ENCODE data around the gene PAMR1. TPM values are rescaled to one million over a fixed set of nuclear protein-coding genes. Genes with fewer than 3 reads are reported as not detected.

The PAMR1 gene
- polyA plus RNA-seq, 1 donor, result 4.3 TPM

DNA sequence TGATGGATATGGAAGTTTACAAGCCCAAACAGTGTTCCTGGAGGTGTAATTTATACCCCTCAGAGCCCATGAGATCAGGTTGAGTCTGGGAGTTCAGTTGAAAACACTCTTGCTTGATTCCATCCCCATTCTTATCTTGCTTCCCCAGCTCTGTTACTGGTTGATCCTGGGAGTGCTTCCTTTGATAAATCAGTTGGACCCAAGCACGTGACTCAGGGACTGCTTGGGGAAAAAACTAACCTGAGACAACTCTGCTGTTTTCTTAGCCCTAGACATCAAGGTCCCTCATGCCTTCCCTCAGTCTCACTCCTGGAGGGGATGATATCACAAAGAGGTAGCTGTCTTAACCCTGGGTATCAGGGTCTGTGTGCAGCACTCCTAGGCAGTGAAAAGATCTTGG lies 71.1 kb downstream of the PAMR1 start:
- DNase-seq, result no peak

DNA sequence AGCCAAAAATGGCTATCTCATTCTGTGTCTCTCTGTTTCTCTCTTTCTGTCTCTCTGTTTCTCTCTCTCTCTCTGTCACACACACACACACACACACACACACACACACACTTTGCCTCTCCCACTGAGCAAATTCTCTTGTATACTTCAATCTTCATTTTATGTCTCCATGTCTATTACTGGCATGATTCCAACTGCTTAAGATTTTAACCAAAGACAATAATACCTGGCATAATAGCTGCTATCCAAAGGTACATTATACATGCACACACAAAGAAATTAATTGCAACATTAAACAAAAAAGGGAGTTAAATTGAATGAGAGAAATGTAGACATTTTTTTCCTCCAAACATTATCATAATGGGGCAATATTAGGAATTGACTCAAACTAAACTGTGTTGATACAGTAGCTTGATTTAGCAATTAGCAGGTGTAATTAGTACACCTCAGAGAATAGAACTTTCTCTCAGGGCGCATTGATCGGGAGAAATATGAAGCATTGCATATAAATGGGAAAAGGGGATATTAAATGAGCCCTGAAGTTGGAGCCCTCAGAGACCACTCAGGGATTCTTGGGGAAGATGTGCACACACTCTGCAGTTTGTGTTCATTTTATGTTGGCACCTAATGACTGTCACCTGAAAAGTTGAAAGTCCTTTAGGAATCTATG lies 88.7 kb downstream of the PAMR1 start:
- DNase-seq, result no peak

DNA sequence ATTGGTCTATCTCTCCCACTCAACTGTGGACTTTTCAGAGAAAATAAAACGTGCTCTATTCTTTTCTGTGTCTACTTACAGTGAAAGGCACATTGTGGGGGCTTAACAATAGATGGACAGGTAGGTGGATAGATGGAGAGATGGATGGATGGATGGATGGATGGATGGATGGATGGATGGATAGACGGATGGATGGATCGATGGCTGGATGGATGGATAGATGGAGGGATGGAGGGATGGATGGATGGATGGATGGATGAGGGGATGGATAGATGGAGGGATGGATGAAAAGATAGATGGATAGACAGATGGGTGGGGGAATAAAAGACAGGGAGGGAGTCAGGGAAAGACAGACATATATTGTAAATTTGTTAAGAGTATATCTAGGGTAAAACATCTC lies 91.8 kb downstream of the PAMR1 start:
- DNase-seq, result no peak

DNA sequence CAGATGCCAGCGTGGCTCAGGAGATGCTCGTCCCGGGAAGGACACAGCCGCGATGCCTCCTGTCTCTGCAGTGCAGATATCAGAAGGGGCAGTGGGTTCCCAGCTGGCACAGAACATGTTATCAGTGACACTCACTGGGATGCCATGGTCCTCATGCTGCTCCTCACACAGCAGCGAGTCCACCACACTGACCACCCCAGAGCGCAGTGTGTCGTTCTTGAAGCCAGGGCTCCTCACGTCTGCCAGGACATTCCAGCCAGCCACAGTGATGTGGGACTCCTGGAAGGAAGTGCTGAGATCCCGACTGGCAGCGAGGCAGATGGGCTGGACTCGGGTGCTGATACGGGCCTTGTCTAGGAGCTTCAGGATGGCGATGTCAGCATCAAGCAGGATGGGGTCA lies 93.0 kb downstream of the PAMR1 start:
- DNase-seq, result no peak

DNA sequence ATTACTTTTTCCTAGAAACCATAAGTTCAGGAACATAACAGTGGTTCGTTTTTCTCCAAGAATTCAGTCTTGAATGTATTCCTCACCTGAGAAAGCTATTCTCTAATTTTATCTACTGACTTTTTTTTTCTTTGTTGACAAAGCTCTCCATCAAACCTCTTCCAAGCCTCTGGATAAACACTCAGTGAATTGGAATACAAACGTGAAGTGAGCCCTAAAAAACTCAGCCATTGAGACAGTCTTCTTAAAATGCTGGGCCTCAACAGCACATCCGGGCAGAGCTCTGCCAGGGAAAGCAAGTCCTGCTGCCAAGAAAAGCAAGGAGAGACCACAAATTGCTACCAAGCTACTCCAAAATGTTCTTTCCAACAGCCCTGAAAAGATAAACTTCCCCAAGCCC lies 98.3 kb downstream of the PAMR1 start:
- no peak for DNase-seq

DNA sequence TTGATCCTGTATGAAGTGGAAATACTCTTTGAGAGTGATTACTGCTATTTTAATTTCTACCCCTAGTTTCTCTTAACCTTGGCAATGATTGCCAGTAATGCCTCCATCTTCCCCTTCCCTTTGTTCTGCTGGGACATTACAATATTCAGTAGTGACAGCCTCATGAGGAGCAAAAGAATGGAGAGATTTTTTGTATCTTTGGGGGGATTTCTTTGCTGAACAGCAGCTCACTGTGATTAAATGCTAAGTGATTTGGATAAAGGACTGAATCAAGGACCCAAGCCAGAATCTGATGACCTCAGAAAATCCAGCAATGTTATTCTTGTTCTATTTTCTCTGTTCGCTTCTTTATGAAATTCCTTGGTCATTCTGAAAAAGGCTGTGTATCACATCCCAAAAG lies 99.1 kb downstream of the PAMR1 start:
- DNase-seq, result no peak

DNA sequence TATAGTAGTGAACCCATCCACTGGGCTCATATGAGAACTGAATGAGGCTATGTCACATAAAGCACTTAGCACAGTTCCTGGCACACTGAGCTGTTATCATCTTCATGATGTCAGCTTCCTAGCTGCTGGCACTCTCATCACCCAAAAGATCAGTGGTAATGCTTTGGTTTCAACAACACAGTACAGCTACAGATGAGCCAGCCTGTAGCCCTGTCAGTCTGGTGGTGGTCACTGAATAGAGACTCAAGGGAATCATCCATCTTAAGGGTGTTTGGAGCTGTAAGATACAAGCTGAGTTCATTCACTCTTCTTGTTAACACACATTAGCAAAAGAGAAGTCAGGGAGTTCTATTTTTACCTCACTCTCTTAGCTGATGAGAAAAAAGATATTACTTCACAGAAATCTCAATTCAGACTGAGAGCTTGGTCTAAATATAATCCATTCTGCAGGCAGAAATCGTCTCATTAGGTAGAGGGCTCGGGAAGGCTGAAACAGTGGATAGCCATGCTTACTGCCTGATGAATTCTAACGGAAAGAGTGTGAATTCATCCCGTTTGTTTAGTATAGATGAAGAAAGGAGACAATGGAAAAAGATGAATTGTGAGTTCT lies 99.7 kb downstream of the PAMR1 start:
- no peak for DNase-seq

DNA sequence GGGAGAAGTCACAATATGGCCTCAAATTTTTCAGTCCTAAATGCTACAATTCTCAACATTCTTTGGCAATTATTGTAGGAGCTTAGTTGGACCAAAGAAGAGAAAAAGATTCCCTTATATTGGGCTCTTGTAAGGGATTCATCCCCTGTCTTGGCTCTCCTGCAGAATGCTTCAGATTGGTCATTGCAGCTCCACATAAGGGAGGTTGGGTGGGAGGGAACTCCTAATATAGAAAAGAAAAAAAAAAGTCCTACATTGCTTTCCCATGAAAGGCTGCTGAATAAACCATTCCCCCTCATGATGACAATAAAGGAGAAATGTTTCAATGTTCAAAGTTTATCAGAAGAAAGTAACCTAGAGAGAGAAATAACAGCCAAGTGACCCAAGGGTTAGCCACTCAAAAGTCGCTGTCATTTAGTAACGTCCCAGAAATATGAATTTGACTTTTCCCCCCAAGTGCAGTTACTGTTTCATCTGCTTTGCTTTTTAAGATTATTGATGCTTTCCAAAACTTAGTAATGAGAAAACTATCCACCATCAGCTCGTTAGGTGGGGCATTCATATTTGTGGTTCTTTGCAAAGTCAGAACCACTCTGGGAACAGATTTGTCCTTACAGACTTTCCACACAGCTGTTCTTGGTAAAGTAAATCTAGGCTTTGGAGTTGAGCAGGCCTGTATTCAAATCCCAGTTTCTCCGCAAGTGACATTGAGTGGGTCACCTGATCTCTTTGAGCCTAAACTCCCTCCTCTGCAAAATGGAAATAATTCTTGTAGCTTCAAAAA lies 101.1 kb downstream of the PAMR1 start:
- DNase-seq, result no peak

DNA sequence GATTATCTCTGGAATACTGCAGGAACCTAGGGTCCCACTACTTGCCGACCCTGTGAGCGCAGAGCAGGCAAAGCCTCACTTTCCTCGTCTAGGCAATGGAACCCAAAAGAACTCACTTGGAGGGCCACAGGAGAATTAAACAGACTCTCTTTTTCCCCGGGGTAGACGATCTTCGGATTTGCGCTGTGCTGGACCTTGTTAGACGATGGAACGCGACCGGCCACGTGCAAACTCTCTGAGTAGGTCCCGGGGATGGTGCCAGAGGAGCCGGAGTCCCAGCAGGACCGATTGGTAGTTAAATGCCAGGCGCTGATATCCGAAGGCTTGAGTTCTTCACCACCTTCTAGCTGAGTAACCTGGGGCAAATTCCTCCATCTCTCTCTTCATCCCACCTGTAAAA lies 105.0 kb downstream of the PAMR1 start:
- DNase-seq, result no peak

DNA sequence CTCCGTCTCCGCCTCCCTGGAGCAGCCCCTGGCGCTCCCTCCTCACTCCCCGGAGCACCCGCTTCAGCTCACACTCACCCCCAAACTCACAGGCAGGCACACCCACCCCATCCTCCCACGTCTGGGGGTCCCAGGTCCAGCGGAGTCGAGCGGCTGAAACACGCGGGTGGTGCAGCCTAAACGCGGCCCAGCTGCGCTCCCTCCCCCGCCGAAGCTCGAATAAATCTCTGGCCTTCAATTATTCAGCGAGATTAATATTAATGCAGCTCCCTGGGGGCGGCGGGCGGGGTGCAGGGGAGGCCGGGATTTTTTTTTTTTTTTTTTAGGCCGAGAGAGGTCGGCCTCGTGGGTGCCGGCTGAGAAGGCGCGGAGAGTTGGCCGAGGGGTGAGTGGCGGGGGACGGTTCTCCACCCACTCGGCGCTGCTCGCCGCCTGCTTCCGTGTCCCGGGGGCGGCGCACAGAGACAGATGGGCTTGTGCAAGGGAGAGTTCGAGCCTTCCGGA lies 105.5 kb downstream of the PAMR1 start:
- no peak for DNase-seq

DNA sequence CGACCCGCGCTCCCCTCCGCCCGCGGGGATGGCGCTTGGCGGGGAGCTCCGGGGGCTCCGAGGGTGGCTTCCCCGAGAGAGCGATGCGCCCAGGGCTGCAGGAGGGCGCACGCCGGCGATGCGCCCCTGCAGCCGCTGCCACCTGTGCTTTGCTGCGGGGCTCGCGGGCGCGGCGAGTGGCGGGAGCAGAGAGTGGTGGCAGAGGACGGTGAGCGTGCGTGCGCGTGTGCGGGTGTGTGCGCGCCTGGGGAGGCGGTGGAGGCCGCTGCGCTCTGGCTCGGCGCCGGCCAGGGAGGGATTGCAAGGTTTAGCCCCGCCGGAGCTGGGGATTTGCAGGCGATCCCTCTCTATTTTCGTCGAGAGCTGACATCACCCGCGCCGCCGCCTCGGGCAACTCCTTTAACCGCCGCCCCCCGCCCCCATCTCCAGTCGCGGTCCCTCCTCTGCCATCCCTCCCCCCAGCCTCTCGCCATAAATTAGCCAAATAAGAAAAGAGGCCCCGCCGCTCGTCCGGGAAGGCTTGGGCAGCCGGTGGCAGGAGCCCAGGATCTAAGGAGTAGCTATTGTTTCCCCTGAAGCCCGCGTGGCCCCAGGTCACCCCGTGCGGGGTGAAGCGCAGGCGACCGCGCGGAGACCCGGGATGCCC lies 106.1 kb downstream of the PAMR1 start, which contains the start of gene SLC1A2:
Gene SLC1A2, minus strand, starts transcription at position 375 of the 646 bp plus-strand sequence. CDS start 592 bp downstream, outside the sequence.
- no peak for DNase-seq

DNA sequence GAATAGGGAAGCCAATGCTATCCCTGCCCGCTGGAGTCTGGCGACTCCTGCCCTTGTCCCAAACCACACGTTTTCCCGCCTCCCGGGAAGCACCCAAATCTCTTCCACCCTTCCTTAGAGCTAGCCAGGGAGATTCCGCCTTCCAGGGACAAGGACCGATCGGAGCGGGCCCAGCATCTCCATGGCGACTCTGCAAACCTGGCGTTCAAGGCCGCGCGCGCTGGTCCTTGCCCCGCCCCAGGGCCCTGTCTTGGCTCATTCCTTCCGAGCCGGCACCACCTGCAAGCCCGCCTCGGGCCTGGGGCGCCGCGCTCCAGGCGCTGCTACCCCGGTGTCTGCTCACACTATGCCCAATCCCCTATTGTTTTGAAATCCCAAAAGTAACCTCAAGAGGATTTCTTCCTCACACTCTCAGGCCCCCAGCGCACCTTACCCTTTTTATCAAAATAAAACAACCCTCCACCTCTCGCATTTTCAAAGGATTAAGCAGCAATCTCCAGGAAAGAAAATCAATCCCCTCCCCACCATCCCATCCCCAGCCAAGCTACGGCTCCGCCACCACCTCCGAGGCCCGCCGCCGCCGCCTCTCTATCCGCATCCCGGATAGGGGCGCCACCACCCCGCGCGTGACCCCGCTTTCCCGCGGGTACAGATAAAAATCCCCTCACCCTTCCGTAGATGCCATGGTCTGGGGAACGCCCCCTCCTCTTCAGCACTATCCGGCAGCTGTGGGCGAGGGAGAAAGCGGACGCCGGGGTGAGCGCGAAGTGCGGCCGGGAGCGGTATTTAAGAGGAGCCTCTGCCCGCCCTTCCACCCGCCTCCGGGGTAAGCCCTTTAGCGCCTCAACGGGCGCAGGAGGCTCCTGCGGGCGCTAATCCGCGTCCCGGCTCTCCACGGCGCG lies 106.9 kb downstream of the PAMR1 start:
- DNase-seq, result no peak

DNA sequence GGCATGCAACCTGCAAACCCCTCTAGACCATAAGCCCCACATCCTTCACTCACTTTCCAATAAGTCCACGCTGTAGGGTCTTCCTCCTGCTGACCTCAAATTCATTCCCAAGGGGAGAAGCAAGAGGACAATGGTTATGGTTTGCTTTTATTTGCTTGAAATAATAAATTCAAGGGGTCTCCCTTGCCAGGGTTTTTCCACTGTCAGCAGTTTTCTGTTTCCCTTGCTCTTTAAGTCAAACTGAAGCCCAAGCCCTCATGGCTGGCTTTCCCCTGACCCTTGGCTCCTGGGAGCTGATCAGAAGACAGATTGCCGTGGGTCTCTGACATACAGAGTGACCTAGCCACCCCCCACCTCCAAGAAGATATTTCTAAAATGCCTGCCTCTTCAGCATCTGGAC lies 109.9 kb downstream of the PAMR1 start:
- DNase-seq, result no peak

DNA sequence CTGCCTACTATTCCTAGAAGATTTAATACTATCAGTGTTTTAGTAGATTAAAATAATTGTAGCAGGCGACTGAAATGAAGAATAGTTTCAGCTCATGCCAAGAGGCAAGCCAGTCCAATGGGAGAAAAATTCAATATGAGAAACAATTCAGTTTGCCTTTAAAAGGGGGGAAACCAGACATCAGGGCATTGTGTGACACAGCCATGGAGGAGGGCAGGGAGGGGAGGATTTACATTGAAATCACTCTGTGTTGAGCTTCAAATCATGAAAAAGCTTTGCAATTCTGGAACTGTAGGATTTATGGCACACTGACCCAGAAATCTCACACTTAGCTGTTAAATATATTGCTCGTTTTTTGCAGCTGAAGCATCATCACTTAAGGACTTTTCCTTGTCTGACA lies 110.6 kb downstream of the PAMR1 start:
- no peak for DNase-seq

DNA sequence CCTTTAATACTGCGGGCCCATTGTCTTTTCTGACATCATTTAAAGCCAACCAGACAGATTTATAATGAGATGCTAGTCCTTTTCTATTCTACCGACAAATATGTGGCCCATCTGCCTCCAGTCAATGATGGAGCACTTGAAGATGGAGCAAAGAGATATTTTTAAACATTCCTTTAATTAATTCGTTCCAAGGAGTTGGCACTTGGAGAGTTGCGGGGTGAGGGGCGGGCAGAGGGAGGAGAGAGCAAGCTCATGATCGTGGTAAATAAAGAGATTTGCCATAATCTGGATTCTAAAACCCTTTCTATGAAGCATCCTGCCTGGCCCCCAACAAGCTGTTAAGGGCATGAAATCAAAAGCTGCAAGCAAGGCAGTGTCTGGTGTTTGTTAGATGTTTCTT lies 111.1 kb downstream of the PAMR1 start:
- DNase-seq, result no peak

DNA sequence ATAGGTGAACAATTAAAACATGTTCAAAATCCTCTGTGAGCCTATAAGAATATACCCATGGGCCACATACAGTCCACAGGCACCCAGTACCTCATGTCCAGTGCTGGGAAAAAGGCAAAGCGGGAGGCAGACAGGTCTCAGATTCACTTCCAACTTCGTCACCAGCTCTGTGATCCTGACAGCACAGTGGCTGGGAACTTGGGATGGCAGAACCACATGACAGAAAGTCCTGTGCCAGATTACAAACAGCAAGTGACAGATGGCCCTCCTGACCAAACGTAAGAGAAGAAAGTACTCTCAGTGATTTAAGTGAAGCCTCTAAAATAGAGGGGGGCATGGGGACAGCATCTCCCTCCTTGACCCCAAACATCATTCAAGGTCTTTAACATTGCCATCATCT lies 111.8 kb downstream of the PAMR1 start:
- no peak for DNase-seq

DNA sequence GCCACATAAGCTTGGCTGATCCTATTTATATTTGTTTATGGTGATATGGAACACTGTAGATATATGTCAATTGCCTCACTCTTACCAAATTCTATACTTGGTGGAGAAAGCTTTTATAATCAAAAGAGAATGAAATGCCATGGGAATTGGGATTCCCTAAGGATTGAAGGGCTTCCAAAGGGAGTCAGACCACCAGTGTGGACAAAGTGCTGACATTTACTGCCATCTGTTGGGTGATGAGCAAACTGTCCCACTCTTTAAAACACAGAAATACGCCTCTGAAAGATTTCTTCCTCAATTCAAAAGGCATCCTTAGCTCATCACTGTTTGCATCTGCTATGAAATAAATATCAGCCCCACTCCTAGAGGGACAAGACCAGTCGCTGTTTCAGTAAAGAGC lies 113.1 kb downstream of the PAMR1 start:
- no peak for DNase-seq

DNA sequence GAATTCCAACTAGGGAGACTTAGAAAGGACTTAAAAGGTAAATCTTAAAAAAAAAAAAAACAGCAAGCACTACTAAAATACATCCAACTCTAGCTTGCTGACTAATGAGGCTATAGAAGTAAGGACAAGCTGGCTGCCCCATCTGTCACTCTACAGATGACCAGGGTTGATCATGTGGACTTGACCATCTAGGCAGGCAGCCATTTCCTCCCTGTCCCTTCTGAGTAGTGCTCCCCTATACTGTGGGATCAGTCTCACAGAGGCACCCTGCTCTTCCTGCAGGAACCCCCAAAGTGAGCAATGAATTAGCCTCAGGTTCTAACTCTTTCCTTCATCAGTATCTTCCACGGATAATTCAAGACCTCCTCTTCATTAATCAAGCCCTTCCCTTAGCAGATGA lies 118.4 kb downstream of the PAMR1 start:
- no peak for DNase-seq

DNA sequence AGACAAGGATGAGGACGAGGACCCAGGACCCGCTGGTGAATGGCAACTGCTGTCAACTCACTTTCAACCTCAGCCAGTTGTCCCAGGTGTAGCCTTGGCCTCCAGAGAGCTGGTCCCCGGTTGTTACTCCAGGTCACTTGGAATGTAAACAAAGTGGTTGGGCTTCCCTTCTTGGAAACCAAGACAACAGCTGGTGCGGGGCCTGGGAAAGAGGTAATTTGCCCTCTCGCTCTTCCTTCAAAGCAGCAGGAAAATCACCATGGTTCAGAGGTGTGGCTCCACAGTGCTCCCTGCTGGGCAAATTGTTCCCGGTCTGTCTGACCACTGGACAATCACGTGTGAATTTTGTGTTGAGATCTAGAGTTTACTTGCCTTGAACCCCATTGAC lies 121.0 kb downstream of the PAMR1 start:
- DNase-seq, result no peak

DNA sequence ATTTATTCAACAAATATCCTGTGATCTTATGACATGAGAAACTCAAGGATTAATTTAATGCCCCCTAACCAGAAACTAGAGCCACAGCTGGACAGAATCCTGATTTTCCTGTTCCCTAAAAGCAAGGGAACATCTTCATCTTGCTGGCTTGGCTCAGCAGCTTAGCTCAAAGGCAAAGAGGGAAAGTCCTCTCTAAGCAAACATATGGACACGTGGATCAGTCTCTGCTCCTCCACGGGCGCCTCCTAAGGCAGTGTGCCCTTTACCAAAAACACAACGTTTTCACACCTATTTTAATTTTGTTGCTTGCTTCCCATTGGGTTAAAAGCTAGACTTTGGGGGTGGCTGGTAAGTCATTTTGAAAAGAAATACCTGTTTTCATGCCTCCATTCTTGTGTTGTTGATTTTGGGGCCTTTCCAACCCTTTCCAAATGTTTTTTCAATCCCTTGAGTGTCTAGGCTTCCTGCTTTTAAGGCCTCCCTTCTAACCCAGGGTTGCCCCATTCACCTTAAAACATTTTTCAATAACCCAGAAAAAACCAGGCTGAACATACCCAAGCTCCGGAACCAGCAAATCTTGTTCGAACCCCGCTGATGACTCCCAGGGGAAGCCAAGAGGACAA lies 121.5 kb downstream of the PAMR1 start:
- no peak for DNase-seq
